HFF-Myc (cell line): ENCODE measurements around the gene MRPL53.
A peak's percentile ranks its signal among the peaks of the same experiment; 100 is the strongest.

Source experiments
- DNase-seq: peaks from one replicate; pipeline ENCODE4 v3.0.0-alpha.2; 2011; ENCODE audit warnings: low read depth; ENCODE audit errors: extremely low read depth
- H3K4me3 ChIP-seq: replicated peaks from 2 replicates; pipeline ENCODE4 v1.5.1; 2011; ENCODE audit warnings: low read depth, mild to moderate bottlenecking, control low read depth, low read length
- CTCF ChIP-seq: IDR thresholded peaks from 2 replicates; pipeline ENCODE4 v1.5.1; 2012; ENCODE audit warnings: mild to moderate bottlenecking, low read depth, low read length, control low read depth; ENCODE audit errors: missing control alignments

The MRPL53 gene

GRCh38 chr2:74513605-74514367 is 41.3 kb upstream of the MRPL53 start:
- TF ChIP-seq CTCF: no peak
- no peak overlapping the region for H3K4me3 ChIP-seq
- no peak for DNase-seq

- no peak for TF ChIP-seq CTCF
- DNase-seq: no peak
- H3K4me3 ChIP-seq: no peak overlapping the region
Observed at GRCh38 chr2:74512744-74513604, 40.5 kb upstream of the MRPL53 start.

GRCh38 chr2:74511104-74511989 is 38.9 kb upstream of the MRPL53 start:
- DNase-seq: no peak
- no peak overlapping the region for H3K4me3 ChIP-seq
- TF ChIP-seq CTCF: no peak

- no peak for DNase-seq
- no peak overlapping the region for H3K4me3 ChIP-seq
- TF ChIP-seq CTCF: no peak
Observed at GRCh38 chr2:74510272-74510671, 37.8 kb upstream of the MRPL53 start.

GRCh38 chr2:74507926-74508520 is 35.5 kb upstream of the MRPL53 start:
- TF ChIP-seq CTCF: no peak
- peak; percentile 49 for DNase-seq
- peak overlapping the region; percentile 73 for H3K4me3 ChIP-seq
